ENCODE data around the gene GPSM1.

- TF ChIP-seq CTCF (IDR thresholded peaks at IDR 0.05) = no peak
- no peak for TF ChIP-seq EZH2 (IDR thresholded peaks at IDR 0.05; ENCODE audit: borderline replicate concordance, insufficient read depth, low read depth, low read length, poor library complexity, severe bottlenecking)
Measured at GRCh38 chr9:136333486-136333885, 6.1 kb downstream of the GPSM1 start.

Data from B cell (primary cell).